ENCODE data around the gene EGLN2. TPM values are rescaled to one million over a fixed set of nuclear protein-coding genes. Genes with fewer than 3 reads are reported as not detected.
"Not testable (repeated sequence)": the region's sequence is repeated elsewhere in the genome, so short reads cannot be mapped to it uniquely, and the experiment has no call there.

Gene EGLN2
- total RNA-seq, 1 donor from 2014 or later = 108 TPM

DNA sequence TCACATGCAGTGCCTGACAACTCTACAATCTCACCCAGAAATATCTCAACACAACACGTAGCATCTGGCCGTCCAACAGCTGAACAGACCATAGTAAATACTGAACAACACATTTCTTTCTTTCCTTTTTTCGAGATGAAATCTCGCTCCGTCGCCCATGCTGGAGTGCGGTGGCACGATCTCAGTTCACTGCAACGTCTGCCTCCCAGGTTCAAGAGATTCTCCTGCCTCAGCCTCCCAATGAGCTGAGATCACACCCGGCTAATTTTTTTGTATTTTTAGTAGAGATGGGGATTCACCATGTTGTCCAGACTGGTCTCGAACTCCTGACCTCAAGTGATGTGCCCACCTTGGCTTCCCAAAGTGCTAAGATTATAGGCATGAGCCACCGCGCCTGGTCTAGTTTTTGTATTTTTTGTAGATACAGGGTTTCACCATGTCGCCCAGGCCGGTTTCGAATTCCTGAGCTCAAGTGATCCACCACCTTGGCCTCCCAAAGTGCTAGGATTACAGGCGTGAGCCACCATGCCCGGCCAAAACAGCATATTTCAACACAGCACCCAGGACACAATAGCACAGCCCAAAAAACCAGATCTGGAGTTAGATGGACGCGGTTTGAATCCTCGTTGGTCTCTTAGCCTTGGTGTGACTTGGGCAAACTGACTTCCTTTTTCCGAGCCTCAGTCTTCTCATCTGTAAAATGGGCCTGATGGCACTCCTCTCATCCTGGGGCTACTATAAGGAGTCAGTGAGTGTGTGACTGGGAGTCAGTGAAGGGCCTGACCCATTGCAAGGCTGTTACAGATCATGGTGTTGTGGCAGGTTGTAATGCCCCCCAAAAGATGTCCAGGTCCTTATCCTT lies 28.6 kb downstream of the EGLN2 start:
- TF ChIP-seq, protein P1, sequence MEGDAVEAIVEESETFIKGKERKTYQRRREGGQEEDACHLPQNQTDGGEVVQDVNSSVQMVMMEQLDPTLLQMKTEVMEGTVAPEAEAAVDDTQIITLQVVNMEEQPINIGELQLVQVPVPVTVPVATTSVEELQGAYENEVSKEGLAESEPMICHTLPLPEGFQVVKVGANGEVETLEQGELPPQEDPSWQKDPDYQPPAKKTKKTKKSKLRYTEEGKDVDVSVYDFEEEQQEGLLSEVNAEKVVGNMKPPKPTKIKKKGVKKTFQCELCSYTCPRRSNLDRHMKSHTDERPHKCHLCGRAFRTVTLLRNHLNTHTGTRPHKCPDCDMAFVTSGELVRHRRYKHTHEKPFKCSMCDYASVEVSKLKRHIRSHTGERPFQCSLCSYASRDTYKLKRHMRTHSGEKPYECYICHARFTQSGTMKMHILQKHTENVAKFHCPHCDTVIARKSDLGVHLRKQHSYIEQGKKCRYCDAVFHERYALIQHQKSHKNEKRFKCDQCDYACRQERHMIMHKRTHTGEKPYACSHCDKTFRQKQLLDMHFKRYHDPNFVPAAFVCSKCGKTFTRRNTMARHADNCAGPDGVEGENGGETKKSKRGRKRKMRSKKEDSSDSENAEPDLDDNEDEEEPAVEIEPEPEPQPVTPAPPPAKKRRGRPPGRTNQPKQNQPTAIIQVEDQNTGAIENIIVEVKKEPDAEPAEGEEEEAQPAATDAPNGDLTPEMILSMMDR (IDR thresholded peaks at IDR 0.05; ENCODE audit: unreplicated experiment) = no peak
- no peaks in the 10 kb centered on the region for H3K36me3 Mint-ChIP-seq

GRCh38 chr19:40829205-40829604 lies 30.2 kb downstream of the EGLN2 start:
- Mint-ChIP-seq H3K36me3 (no peaks in the 10 kb centered on the region), H3K4me1 (peaks cover 12% of the 10 kb centered on the region), H3K27ac (no peak overlapping the region), H3K27me3 (ENCODE audit: low read depth) (no peaks in the 10 kb centered on the region), H3K9me3 (no peaks in the 10 kb centered on the region), H3K4me3 (no peak overlapping the region)
- DNase-seq (ENCODE audit: low spot score in 2 of 2, unreplicated experiment in 2 of 2) = no peak
- TF ChIP-seq, protein P1 (IDR thresholded peaks at IDR 0.05; ENCODE audit: unreplicated experiment) = no peak

More for the DNA sequence above, 28.6 kb downstream of the EGLN2 start:
- Mint-ChIP-seq H3K4me3 (no peak overlapping the region), H3K4me1 (peaks cover 22% of the 10 kb centered on the region), H3K27me3 (ENCODE audit: low read depth) (no peaks in the 10 kb centered on the region), H3K9me3 (no peaks in the 10 kb centered on the region), H3K27ac (no peak overlapping the region)
- DNase-seq (ENCODE audit: low spot score in 2 of 2, unreplicated experiment in 2 of 2) = no peak

GRCh38 chr19:40830741-40831140 lies 31.8 kb downstream of the EGLN2 start:
- H3K27me3 Mint-ChIP-seq (ENCODE audit: low read depth); H3K4me3 Mint-ChIP-seq; H3K27ac Mint-ChIP-seq; DNase-seq (ENCODE audit: low spot score in 2 of 2, unreplicated experiment in 2 of 2); H3K36me3 Mint-ChIP-seq; H3K9me3 Mint-ChIP-seq: not testable (repeated sequence)
- H3K4me1 Mint-ChIP-seq = peaks cover 12% of the 10 kb centered on the region

DNA sequence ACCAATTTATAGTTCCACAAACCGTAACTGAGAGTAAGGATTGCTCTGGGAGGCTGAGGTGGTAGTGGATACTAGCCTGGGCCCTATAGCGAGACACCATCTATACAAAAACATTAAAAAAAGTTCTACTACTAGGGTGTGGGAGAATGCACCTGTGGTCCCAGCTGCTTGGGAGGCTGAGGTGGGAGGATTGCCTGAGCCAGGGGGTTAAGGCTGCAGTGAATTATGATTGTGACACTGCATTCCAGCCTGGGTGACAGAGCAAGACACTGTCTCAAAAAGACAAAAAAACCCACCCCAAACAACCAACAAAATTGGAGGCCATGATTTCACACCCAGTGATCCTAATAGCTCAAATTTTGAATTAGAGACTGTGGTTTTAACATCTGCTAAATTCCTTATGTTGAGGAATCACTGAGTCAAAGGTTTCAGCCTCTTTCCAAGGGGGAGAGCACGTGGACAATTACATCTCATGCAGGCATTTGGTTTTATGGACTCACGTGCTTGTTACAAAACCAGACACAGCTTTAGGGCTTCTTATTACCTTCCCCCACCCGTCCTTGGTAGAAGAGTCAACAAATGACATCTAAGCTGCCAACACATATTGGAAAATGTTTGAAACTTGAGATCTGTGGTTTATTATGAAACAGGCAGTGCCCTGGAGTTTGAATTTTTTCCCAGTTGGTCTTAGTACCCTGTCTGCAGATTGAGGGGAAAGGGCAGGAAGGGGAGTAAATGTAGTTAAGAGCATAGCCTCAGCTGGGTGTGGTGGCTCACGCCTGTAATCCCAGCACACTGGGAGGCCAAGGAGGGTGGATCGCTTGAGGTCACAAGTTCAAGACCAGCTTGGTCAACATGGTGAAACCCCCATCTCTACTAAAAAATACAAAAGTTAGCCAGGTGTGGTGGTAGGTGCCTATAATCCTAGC lies 32.8 kb downstream of the EGLN2 start:
- Mint-ChIP-seq H3K4me1 (peaks cover 12% of the 10 kb centered on the region), H3K9me3 (no peaks in the 10 kb centered on the region), H3K27me3 (ENCODE audit: low read depth) (no peaks in the 10 kb centered on the region), H3K27ac (peak overlapping the region; percentile 51), H3K4me3 (no peak overlapping the region), H3K36me3 (no peaks in the 10 kb centered on the region)
- no peak for DNase-seq (ENCODE audit: low spot score in 2 of 2, unreplicated experiment in 2 of 2)
- TF ChIP-seq, protein P1 (IDR thresholded peaks at IDR 0.05; ENCODE audit: unreplicated experiment) = no peak

DNA sequence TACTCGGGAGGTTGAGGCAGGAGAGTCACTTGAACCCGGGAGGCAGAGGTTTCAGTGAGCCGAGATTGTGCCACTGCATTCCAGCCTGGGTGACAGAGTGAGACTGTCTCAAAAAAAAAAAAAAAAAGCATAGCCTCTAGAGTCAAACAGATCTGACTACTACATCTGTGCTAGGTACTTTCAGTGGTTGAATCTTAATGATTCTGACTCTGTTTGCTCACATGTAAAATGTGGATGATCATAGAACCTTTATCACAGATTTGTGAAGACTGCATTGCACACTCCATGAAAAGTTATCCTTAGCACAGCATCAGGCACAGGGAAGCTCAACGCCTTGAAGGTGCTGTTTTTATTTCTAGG lies 33.4 kb downstream of the EGLN2 start:
- not testable (repeated sequence) for H3K36me3 Mint-ChIP-seq; DNase-seq (ENCODE audit: low spot score in 2 of 2, unreplicated experiment in 2 of 2); H3K9me3 Mint-ChIP-seq; H3K27me3 Mint-ChIP-seq (ENCODE audit: low read depth); H3K27ac Mint-ChIP-seq; H3K4me3 Mint-ChIP-seq
- peaks cover 12% of the 10 kb centered on the region for H3K4me1 Mint-ChIP-seq

DNA sequence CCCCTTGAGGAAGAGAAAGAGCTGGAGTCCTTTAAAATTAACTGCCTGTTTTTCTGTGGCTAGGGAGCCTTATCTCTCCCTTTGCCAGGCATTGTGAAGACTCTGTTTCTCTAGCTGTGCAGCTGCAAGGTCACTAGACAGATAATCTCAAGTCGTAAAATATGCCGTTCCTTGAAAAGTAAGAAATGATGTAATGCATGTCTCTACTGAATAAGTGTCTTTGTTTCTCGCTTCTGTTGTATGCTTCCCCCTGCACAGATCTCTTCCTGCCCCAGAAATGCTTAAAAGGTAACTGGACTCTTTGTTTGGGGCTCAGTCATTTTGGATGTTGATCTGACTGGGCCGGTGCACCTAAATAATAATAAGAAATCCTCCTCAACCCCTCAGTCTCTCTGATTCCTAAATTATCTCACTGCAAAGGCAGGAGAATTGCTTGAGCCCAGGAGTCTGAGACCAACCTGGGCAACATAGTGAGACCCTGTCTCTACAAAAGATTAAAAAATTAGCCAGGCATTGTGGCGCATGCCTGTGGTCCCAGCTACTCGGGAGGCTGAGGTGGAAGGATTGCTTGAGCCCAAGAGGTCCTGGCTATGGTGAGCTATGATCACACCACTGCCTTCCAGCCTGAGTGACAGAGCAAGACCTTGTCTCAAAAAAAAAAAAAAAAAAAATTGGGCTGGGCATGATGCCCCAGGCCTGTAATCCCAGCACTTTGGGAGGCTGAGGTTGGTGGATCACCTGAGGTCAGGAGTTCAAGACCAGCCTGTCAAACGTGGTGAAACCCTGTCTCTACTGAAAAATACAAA lies 34.9 kb downstream of the EGLN2 start:
- not testable (repeated sequence) for H3K4me3 Mint-ChIP-seq; H3K27me3 Mint-ChIP-seq (ENCODE audit: low read depth); H3K9me3 Mint-ChIP-seq; DNase-seq (ENCODE audit: low spot score in 2 of 2, unreplicated experiment in 2 of 2); H3K36me3 Mint-ChIP-seq
- H3K4me1 Mint-ChIP-seq = peaks cover 12% of the 10 kb centered on the region
- H3K27ac Mint-ChIP-seq = peak overlapping the region; percentile 72

All from mesothelial cell of epicardium (in vitro differentiated cells).